SK-MEL-5 (cell line): ENCODE data around the gene TENM4. TPM values are rescaled to one million over a fixed set of nuclear protein-coding genes. Genes with fewer than 3 reads are reported as not detected.
"Not testable (repeated sequence)": the region's sequence is repeated elsewhere in the genome, so short reads cannot be mapped to it uniquely, and the experiment has no call there.

Experiments used
- DNase-seq: peaks from one replicate; pipeline ENCODE4 v3.0.0-alpha.2; 2016; ENCODE audit warnings: low read depth, low spot score
- in situ Hi-C: cut with HindIII; loops from 2 replicates; pipeline ENCODE4 v1.10.0; 2016; ENCODE audit warnings: low sequenced_read_pairs, high pct_unique_total_duplicates, low pct_unique_long_range_greater_than_20kb
- total RNA-seq: library from RNA; depleted of rRNA; stranded (reverse); fragments of >200 nt; shearing (Covaris generic); gene quantifications from 2 replicates; pipeline ENCODE4 v1.2.3, GENCODE V29; 2014

TENM4 gene
- total RNA-seq, 1 experiment from 2014 or later, result 0.08 TPM

- no peak for DNase-seq
- in situ Hi-C loops, result no loop called here
Observed at GRCh38 chr11:78829146-78829545, 611.7 kb downstream of the TENM4 start.

DNA sequence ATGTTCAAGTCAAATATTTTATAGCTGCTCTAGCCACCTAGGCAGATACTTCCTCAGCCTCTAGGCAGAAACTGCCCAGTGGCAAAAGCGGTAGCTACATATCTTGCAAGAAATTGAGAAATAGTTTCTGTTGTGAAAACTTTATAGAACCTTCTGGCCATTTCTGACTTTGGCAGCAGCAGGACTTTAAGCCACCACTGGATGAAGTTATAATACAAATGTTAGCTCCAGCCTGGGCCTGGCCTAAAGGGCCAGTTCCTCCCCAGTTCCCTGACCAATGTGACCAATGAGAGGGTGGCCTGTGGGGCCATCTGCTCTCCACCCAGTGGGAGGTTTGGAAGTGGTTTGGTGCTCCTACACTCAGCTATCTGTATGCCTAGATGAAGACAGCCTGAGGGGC, 612.2 kb downstream of the TENM4 start:
- no peak for DNase-seq
- in situ Hi-C loops, result no loop called here

DNA sequence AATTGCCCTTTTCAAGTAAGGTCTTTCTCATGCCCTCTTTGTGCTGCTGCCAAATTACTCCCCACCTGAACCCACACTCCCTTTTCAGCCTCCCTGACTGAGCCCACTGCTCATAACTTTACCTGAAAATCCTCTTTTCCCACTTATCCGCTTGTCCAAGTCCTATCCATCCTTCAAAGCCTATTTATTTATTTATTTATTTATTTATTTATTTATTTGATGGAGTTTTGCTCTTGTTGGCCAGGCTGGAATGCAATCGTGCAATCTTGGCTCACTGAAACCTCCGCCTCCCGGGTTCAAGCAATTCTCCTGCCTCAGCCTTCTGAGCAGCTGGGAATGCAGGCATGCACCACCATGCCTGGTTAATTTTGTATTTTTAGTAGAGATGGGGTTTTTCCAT, 613.5 kb downstream of the TENM4 start:
- in situ Hi-C loops, DNase-seq: not testable (repeated sequence)

DNA sequence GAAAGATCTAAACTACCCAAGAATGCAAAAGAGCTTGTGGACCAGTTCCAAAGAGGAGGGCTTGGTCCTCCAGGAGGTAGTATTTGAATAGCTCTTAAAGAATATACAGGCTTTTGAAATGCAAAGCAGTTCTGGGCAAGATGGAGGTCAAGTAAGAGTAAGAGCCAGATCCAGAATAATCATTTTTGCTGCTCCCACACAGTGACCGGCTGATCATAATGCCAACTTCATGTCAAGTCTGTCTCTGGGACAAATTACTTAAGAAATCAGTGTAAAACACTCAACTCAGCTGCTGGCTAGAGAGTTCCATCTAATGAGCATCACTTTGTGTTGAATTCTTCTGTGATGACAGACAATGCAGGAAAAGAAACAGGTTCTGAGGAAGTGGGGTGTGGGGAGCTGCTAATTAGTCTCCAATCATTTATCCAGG, 615.2 kb downstream of the TENM4 start:
- DNase-seq, result no peak

DNA sequence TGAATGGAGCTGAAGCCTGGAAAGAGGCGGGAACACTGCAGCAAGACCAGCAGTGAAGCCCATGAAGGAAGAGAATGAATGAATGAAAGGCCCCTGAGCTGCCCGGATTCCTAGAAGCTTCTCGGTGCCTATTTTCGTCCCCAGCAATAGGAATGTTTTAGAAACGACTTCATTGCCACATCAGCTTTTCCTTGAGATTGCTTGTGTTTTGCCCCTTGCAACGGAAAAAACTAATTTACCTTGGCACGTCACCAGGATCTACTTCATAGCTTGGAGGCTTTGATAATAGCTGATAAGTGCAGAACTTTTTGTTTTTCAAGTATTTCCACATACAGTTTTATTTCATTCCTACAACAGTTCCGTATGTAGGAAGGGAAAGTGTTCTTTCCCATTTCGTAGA, 617.2 kb downstream of the TENM4 start:
- DNase-seq, result no peak
- in situ Hi-C loops, result no loop called here

More for the DNA sequence above, 615.2 kb downstream of the TENM4 start:
- in situ Hi-C loops, result no loop called here

DNA sequence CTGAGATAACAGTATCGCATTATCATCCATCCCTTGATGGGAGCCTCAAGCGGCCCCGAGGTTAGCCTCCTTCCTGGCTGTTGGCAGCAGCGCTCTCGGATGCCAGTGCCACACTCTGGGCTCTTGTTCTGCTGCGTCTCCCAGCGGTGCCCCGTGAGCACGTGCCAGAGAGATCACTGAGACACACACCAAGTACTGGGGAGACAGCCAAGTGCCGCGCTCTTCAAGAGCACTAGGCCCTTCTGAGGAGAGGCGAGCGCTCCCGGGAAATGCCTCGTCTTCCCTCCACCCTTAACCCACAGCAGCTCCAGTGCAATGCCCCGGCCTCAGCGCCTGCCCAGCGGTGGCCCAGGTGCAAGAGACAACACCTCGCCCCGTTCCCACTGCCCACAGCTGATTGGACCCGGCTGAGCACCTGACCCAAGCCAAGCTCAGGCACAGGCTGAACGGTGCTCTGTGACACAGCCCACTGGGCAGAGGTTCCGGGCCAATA, 617.9 kb downstream of the TENM4 start:
- in situ Hi-C loops, result no loop called here
- DNase-seq, result no peak

GRCh38 chr11:78821371-78822306, 619.2 kb downstream of the TENM4 start:
- in situ Hi-C loops, result no loop called here
- no peak for DNase-seq

DNA sequence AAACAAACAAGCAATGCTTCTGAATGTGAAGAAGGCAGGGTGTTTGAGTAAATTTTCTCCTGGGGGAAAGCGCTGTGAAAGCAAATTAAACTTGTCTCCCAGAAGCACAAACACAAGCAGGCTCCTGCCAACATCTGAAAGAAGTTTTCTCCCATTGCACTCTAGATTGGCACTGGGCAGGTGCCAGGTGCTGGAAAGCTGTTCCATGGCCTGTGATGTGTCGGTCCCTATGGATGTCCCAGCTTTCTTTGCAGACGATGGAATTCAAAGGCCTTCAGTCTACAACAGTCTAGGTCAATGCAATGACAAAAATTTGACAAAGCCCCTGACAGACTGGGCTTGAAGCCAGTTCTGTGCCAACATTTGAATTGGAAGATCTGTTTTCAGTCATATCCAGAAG, 620.1 kb downstream of the TENM4 start:
- DNase-seq, result no peak
- in situ Hi-C loops, result no loop called here

- in situ Hi-C loops, result no loop called here
- no peak for DNase-seq
Observed at GRCh38 chr11:78818201-78818600, 622.6 kb downstream of the TENM4 start.

DNA sequence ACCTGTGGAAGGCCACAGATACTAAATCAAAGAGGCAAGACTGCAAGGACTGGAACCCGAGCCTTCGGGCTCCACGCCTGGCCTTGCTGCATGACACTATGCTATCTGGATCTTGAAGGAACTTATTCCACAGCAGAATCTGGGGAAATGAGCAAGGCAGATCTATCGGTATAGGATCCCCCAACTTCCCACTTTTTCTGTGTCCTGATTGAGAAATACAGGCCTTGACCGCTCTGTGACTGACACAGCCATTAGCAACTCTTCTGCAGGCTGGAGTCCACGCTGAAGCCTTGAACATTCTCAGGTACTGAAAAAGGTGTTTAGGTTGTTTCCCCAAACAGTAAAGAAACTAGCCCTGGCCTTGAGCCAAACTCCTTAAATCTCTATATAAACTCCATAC, 625.0 kb downstream of the TENM4 start:
- in situ Hi-C loops, result no loop called here
- DNase-seq, result no peak

DNA sequence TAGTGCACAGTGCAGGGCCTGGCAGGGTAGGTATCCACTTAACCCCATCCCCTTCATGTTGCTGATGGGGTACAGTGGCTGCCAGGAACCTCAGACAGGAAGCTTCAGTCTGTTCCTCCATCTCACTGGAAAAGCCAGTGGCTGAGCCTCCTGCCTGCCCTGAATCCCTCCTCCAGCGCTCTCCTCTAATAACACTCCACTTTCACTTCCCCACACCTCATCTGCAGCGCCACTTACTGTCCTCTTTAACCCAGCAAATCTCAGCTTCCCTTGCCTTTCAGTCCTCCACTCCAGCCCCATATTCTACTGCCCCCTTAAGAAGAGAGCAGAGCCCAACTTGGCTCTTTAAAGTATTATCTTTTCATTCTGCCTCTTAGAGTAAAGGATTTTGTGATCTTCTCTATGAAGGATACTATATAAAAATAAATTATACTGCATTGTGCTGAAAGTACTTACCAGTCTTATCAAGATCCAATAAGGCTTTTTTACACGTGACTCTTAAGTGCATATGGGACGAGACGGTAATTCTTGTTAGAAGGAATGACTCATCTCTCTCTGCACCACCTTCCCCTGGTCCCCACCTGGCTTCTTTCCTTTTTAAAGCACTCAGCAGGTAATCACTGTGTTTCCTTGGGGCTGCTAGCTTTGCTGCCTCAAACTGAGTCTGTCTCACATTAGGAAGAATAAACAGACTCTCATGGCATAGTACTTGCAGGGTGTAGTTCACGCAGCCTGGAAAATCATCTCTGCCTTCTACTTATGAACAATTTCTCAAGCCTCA, 628.1 kb downstream of the TENM4 start:
- peak; percentile 14 for DNase-seq
- in situ Hi-C loops, result no loop called here

DNA sequence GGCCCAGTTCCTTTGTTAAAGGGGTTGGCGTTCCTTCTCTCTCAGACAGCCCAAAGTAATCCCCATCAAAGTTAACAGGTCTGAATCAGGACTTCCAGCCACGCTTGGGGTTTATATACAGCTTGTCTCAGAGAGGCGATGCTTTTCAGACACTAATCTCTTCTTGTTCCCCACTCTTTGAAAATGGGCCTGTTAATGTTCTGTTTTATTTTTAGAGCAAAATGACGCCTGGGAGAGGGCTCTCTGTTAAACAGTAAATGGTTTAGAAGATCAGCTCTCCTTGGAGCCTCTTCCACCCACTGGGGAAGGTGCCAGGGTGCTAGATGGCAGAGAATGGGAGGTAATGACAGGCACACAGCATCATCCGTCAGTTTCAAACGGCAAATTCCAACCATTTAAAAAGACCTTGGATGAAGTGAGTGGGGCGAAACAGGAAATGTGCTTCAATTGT, 630.2 kb downstream of the TENM4 start:
- no peak for DNase-seq
- in situ Hi-C loops, result no loop called here

DNA sequence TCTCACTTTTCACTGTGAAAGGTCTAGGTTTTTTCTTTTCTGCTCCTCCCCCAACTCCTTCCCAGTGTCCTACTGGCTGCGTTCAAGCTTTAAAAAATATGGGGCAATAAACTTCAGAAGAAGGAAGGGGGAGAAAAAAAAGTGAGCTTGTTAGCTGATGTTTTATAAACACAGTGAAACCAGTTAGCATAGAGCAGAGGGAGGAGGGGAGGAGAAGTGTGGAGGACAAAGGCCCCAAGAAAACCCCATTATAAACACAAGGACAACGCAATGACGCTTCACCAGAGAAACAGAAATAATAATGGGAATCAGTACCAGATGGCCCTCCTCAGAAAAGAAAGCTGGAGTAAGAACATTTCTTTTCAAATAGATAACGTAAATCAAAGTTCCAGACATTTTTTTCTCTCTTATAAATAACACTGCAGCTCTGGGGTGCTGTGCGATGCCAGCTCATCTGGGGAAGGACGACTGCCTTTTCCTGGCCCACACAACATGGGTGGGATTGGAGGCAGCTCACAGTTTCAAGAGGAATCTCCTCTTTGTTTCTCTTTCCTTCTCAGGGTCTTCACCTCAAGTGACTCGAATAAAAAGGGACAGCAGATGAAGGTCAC, 630.8 kb downstream of the TENM4 start:
- no peak for DNase-seq
- in situ Hi-C loops, result no loop called here

DNA sequence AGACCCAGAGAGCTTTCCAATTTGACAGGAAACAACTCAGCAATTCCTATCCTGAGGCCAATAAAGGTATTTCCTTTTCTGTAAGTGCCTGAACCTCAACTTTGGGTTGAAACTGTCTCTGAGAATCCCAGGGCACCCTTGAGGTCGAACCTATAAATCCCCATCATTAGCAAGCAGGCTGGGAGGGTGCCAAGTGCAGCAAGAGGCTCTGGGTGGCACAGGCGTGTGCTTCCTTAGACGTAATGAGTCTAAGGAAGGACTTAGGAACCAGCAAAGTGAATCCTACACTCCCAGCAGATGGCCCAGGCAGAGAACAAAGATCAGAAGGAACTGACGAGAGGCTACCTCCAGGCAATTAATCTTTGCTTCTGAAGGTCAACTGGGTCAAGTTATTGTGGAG, 631.9 kb downstream of the TENM4 start:
- DNase-seq, result no peak
- in situ Hi-C loops, result no loop called here

DNA sequence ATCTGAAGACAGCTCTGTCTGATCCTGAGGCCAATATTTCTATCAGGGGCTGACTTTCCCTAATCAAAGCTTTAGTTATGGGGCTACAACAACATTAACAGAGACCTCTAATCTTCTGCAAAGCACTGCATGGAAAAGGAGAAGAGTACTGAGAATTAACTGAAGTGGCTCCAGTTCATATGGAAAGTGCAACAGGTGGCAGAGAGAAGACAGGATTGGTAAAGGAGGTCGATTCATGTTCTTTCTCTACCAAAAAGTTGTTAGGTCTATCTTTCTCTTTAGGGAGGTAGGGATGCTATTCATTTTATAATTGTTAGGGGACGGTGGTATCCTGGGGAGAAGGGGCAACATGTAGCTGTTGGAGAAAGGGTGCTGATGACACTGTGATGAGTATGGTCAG, 633.5 kb downstream of the TENM4 start:
- no peak for DNase-seq
- in situ Hi-C loops, result no loop called here

GRCh38 chr11:78806214-78807004, 634.4 kb downstream of the TENM4 start:
- in situ Hi-C loops, result no loop called here
- peak; percentile 4 for DNase-seq

DNA sequence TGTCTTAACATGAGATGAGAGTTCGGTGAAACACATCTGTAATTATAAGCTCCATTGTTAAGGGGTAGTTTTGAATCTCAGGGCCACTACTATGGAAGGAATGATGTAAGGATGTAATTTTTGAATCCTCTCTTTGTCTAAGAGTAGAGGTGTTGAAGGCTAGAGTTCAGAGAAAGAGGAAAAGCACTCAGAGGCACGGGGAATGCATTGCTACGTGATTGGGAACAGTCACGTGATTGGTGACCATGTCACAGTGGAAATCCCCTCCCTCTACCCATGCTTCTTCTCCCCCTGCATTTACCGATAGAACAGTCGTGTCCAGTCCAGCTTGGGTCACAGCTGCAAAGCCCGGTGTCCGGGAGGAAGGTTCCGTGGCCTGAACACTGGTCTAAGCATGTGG, 635.8 kb downstream of the TENM4 start:
- in situ Hi-C loops, result no loop called here
- DNase-seq, result no peak
